Measurements from ENCODE around the gene SYNDIG1.

DNA sequence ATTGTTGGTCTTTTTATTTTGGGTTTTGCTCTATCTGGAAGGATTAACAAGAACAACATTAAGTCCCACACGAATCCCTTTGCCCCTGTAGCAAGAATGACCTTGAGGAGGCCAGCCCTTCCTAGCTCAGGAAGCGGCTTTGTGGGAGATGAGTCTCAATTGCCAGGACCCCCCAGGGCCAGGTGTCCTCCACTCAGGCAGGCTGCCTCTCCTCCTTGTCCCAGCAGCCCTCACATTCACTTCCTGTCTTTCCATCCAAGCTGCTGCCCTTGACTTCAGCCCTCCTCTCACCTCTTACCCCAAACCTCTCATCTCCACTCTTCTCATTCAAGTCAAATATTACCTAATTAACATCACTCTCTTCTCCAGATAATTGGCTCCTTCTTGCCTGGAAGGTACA is 22.6 kb upstream of the SYNDIG1 start:
- TF ChIP-seq, protein P1, sequence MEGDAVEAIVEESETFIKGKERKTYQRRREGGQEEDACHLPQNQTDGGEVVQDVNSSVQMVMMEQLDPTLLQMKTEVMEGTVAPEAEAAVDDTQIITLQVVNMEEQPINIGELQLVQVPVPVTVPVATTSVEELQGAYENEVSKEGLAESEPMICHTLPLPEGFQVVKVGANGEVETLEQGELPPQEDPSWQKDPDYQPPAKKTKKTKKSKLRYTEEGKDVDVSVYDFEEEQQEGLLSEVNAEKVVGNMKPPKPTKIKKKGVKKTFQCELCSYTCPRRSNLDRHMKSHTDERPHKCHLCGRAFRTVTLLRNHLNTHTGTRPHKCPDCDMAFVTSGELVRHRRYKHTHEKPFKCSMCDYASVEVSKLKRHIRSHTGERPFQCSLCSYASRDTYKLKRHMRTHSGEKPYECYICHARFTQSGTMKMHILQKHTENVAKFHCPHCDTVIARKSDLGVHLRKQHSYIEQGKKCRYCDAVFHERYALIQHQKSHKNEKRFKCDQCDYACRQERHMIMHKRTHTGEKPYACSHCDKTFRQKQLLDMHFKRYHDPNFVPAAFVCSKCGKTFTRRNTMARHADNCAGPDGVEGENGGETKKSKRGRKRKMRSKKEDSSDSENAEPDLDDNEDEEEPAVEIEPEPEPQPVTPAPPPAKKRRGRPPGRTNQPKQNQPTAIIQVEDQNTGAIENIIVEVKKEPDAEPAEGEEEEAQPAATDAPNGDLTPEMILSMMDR (IDR thresholded peaks at IDR 0.05): no peak
- TF ChIP-seq POLR2A (IDR thresholded peaks at IDR 0.05): no peak
